Endothelial cell of umbilical vein (primary cell): ENCODE measurements around the gene IFT88. TPM values are rescaled to one million over a fixed set of nuclear protein-coding genes. Genes with fewer than 3 reads are reported as not detected.

Experiments
- BruUV-seq: library from RNA; stranded (reverse); fragments of 400-500 nt; replicated peaks from 2 replicates; lab custom pipeline; 2021; lab: Mats Ljungman, UMichigan
- CTCF ChIA-PET: fragments of 300-600, 350-600 bp; sonication (Branson Sonifier 250); formaldehyde crosslinking; loops from one replicate; lab custom pipeline; 2021; ENCODE audit warnings: antibody characterized with exemption, inconsistent platforms; lab: Charles Lee
- POLR2A ChIA-PET: fragments of 300-600, 350-600 bp; sonication (Branson Sonifier 250); formaldehyde crosslinking; loops from one replicate; lab custom pipeline; 2021; ENCODE audit warnings: antibody characterized with exemption, inconsistent platforms; lab: Charles Lee
- DNase-seq: peaks from one replicate; pipeline ENCODE4 v3.0.0-alpha.2; 2011; ENCODE audit warnings: low read depth, low spot score
- FAIRE-seq: peaks from 2 replicates; lab custom pipeline; 2011; peaks lifted over from hg19 to GRCh38; lab: Jason Lieb, UNC
- H2AFZ ChIP-seq: 2 replicates; pipeline ENCODE4 v1.6.0; 2012; ENCODE audit warnings: low read depth, low read length, control low read depth, inconsistent platforms
- H3K27ac ChIP-seq: 2 replicates; pipeline ENCODE4 v1.5.1; 2011; ENCODE audit warnings: low read depth, mild to moderate bottlenecking, control low read depth, low read length, moderate library complexity; ENCODE audit not compliant: insufficient read depth
- H3K27me3 ChIP-seq, 2 experiments: 2 replicates each; pipeline versions ENCODE4 v1.6.0 to v1.6.1; 2011; ENCODE audit warnings: low read length in 2 of 2, mixed read lengths in 1 of 2; ENCODE audit not compliant: control insufficient read depth in 2 of 2, insufficient read depth in 2 of 2
- H3K36me3 ChIP-seq, 2 experiments: 2 replicates in 1 of 2; 3 replicates in 1 of 2; pipeline ENCODE4 v1.5.1; 2011; ENCODE audit warnings: low read length in 2 of 2, mild to moderate bottlenecking in 1 of 2, moderate library complexity in 1 of 2; ENCODE audit not compliant: control insufficient read depth in 2 of 2, insufficient read depth in 2 of 2; ENCODE audit errors: extremely low read depth in 1 of 2
- H3K4me1 ChIP-seq: 3 replicates; pipeline ENCODE4 v1.5.1; 2011; ENCODE audit warnings: mild to moderate bottlenecking, low read length; ENCODE audit not compliant: control insufficient read depth, insufficient read depth; ENCODE audit errors: extremely low read depth
- H3K4me2 ChIP-seq: 2 replicates; pipeline ENCODE4 v1.6.1; 2011; ENCODE audit warnings: low read length, control low read depth, mixed read lengths; ENCODE audit not compliant: insufficient read depth
- H3K4me3 ChIP-seq, 3 experiments: fragments of 200-600 bp in 1 of 3; sonication (generic), shearing (Covaris generic) in 1 of 3; replicated peaks in 1 of 3; 2 replicates each; pipeline ENCODE4 v1.5.1; 2011 to 2016; ENCODE audit warnings: control low read depth in 3 of 3, low read length in 3 of 3, mild to moderate bottlenecking in 2 of 3, inconsistent platforms in 1 of 3, low read depth in 1 of 3, moderate library complexity in 1 of 3; ENCODE audit not compliant: insufficient read depth in 1 of 3
- H3K79me2 ChIP-seq: 2 replicates; pipeline ENCODE4 v1.6.0; 2012; ENCODE audit warnings: low read length, inconsistent platforms; ENCODE audit not compliant: control insufficient read depth, insufficient read depth
- H3K9ac ChIP-seq: replicated peaks from 2 replicates; pipeline ENCODE3; 2011; ENCODE audit warnings: low read length, control low read depth; ENCODE audit not compliant: insufficient read depth; ENCODE audit errors: extremely low read depth
- H3K9me1 ChIP-seq: replicated peaks from 3 replicates; pipeline ENCODE4 v1.6.0; 2011; ENCODE audit warnings: mild to moderate bottlenecking, low read length; ENCODE audit not compliant: control insufficient read depth, insufficient read depth; ENCODE audit errors: extremely low read depth
- H3K9me3 ChIP-seq: replicated peaks from 2 replicates; pipeline ENCODE4 v1.5.1; 2012; ENCODE audit warnings: low read length, inconsistent platforms; ENCODE audit not compliant: control insufficient read depth, insufficient read depth
- H4K20me1 ChIP-seq: replicated peaks from 2 replicates; pipeline ENCODE3; 2011; ENCODE audit warnings: mild to moderate bottlenecking, low read length; ENCODE audit not compliant: control insufficient read depth, insufficient read depth; ENCODE audit errors: extremely low read depth
- FOS ChIP-seq: IDR thresholded peaks from 2 replicates; pipeline ENCODE4 v1.6.1; 2011; ENCODE audit warnings: mild to moderate bottlenecking, low read length, moderate library complexity, borderline replicate concordance; ENCODE audit not compliant: insufficient read depth
- GATA2 ChIP-seq: IDR thresholded peaks from 2 replicates; pipeline ENCODE4 v1.7.0; 2011; ENCODE audit warnings: low read depth, mild to moderate bottlenecking, moderate library complexity, mixed read lengths, low read length; ENCODE audit not compliant: insufficient read length, insufficient read depth
- MAX ChIP-seq: IDR thresholded peaks from 2 replicates; pipeline ENCODE4 v1.6.1; 2011; ENCODE audit not compliant: insufficient read depth, insufficient read length
- MYC ChIP-seq: IDR thresholded peaks from one replicate; pipeline ENCODE4 v1.6.1; 2011; ENCODE audit warnings: mild to moderate bottlenecking, low read depth, low read length
- POLR2A ChIP-seq: IDR thresholded peaks from 2 replicates; pipeline ENCODE4 v1.6.1; 2012; ENCODE audit warnings: low read depth, mild to moderate bottlenecking, control low read depth, low read length
- POLR2AphosphoS5 ChIP-seq: IDR thresholded peaks from 2 replicates; pipeline ENCODE4 v1.6.1; 2012; ENCODE audit warnings: low read depth, mild to moderate bottlenecking, control low read depth, low read length, moderate library complexity; ENCODE audit not compliant: insufficient read depth
- dilution Hi-C: fragments of 300-500 bp; cut with MboI; formaldehyde crosslinking; loops from one replicate; pipeline ENCODE4 v1.15.0; 2019; ENCODE audit warnings: low sequenced_read_pairs; ENCODE audit not compliant: extremely low pct_ligation_motif_present
- intact Hi-C: fragments of 100-400 bp; cut with micrococcal nuclease; formaldehyde crosslinking; loops from one replicate; pipeline ENCODE4 v1.10.0; 2022
- polyA plus RNA-seq, 4 experiments: library from polyadenylated mRNA; depleted of rRNA in 3 of 4; stranded (reverse) in 3 of 4; unstranded in 1 of 4; fragments of >200 nt; gene quantifications; 2 replicates each; pipeline versions ENCODE4 v1.2.1 to v1.2.3, GENCODE V29; 2011 to 2012; ENCODE audit warnings: missing spikeins in 1 of 4
- total RNA-seq: library from RNA; stranded (reverse); gene quantifications from 2 replicates; pipeline ENCODE4 v1.2.3, GENCODE V29; 2021

Gene IFT88
- total and polyA plus RNA-seq, 2 donors (not counting 3 experiments of a cell fraction or from before 2014, with no cell fraction given), result 2.4 to 9.1 TPM

- intact Hi-C loops (loop anchor here (1.0 to 2.0 kb wide), 3 partner anchors 8 to 74 kb away; no protein-coding TSS in a partner anchor), dilution Hi-C loops (no loop called here)
- Histone ChIP-seq H3K4me2 (peak overlapping the region; percentile 13), H3K4me3 (no peak overlapping the region), H3K79me2 (no peaks in the 10 kb centered on the region), H3K36me3 (no peaks in the 10 kb centered on the region), H3K9ac (no peak overlapping the region), H3K27me3 (no peaks in the 10 kb centered on the region), H4K20me1 (no peaks in the 10 kb centered on the region), H3K9me1 (no peaks in the 10 kb centered on the region), H3K9me3 (no peaks in the 10 kb centered on the region), H2AFZ (peak overlapping the region; percentile 29), H3K27ac (peak overlapping the region; percentile 23), H3K4me1 (peaks cover 30% of the 10 kb centered on the region)
- TSS peak; percentile 66 for BruUV-seq
- FAIRE-seq (peak; percentile 77), DNase-seq (peak; percentile 91)
- ChIA-PET CTCF (interaction anchor here (0.8 to 5.5 kb wide), 19 partner anchors 9 to 518 kb away, joined by 3 to 73 read pairs (median 4); partner anchors contain the start of genes EEF1AKMT1 and IL17D), POLR2A (interaction anchor here (0.7 to 1.4 kb wide), 2 partner anchors 11 to 100 kb away, joined by 3 to 6 read pairs; partner anchors contain the start of gene IL17D)
- TF ChIP-seq POLR2A (no peak), POLR2AphosphoS5 (peak; percentile 39), FOS (peak; percentile 44), MYC (no peak), GATA2 (no peak), MAX (no peak)
Measured at GRCh38 chr13:20714563-20715329, 147.8 kb downstream of the IFT88 start.
